Calu3 (cell line): Measurements from ENCODE around the gene RSPH1. TPM values are rescaled to one million over a fixed set of nuclear protein-coding genes. Genes with fewer than 3 reads are reported as not detected.

Experiments
- BruUV-seq: library from RNA; stranded (reverse); fragments of 400-500 nt; replicated peaks from 2 replicates; lab custom pipeline; 2021; lab: Mats Ljungman, UMichigan
- CTCF ChIA-PET: fragments of 300-600 bp; sonication (Branson Sonifier 250); formaldehyde crosslinking; loops from one replicate; lab custom pipeline; 2022; ENCODE audit warnings: antibody characterized with exemption; lab: Charles Lee
- DNase-seq: peaks from one replicate; pipeline ENCODE4 v3.0.0; 2022
- H3K27ac Mint-ChIP-seq: one replicate; pipeline ENCODE4 v1.8.0; 2022; ENCODE audit warnings: mixed read lengths; ENCODE audit not compliant: unreplicated experiment
- H3K27me3 Mint-ChIP-seq: one replicate; pipeline ENCODE4 v1.8.0; 2022; ENCODE audit warnings: mixed read lengths; ENCODE audit not compliant: unreplicated experiment
- H3K36me3 Mint-ChIP-seq: one replicate; pipeline ENCODE4 v1.8.0; 2022; ENCODE audit warnings: mild to moderate bottlenecking, moderate library complexity, mixed read lengths; ENCODE audit not compliant: insufficient read depth, unreplicated experiment
- H3K4me1 Mint-ChIP-seq: one replicate; pipeline ENCODE4 v1.8.0; 2022; ENCODE audit warnings: mild to moderate bottlenecking, low read depth, mixed read lengths; ENCODE audit not compliant: unreplicated experiment
- H3K4me3 Mint-ChIP-seq: one replicate; pipeline ENCODE4 v1.8.0; 2022; ENCODE audit warnings: mild to moderate bottlenecking, low read depth, moderate library complexity, mixed read lengths; ENCODE audit not compliant: unreplicated experiment
- H3K9me3 Mint-ChIP-seq: one replicate; pipeline ENCODE4 v1.8.0; 2022; ENCODE audit warnings: low read depth, mixed read lengths; ENCODE audit not compliant: unreplicated experiment
- CTCF ChIP-seq: fragments of 200-600 bp; IDR thresholded peaks from one replicate; pipeline ENCODE4 v1.8.0; 2022; ENCODE audit warnings: antibody characterized with exemption; ENCODE audit not compliant: unreplicated experiment
- intact Hi-C: fragments of 100-400 bp; cut with micrococcal nuclease; formaldehyde crosslinking; loops from one replicate; pipeline ENCODE4 v1.10.0; 2022; ENCODE audit not compliant: unreplicated experiment
- total RNA-seq: library from RNA; stranded (reverse); gene quantifications from 2 replicates; pipeline ENCODE4 v1.2.3, GENCODE V29; 2022

RSPH1 gene
- total RNA-seq, 1 experiment from 2014 or later = 2.2 TPM

DNA sequence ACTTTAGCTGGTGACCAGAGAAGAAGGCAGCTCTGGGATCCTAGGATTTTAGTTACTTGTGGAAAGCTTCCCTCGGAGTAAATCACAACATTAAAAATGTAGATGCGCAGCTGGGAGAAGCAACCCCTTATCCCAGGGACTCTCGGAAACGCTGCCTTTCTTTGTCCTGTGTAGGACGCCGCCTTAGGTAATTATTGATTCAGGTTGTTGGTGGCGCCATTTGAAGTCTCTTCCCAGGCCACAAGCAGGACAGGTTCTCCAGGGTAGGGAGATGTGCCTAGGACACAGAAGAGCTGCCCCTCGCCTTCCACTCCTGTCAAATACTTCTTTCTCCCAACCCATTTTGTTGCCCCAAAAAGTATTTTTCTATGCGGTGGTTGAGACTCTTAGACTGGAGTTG lies 27.9 kb upstream of the RSPH1 start:
- CTCF ChIA-PET = interaction anchor here (1.3 kb wide), 1 partner anchor 55 kb away, joined by 4 read pairs; no protein-coding TSS in a partner anchor

DNA sequence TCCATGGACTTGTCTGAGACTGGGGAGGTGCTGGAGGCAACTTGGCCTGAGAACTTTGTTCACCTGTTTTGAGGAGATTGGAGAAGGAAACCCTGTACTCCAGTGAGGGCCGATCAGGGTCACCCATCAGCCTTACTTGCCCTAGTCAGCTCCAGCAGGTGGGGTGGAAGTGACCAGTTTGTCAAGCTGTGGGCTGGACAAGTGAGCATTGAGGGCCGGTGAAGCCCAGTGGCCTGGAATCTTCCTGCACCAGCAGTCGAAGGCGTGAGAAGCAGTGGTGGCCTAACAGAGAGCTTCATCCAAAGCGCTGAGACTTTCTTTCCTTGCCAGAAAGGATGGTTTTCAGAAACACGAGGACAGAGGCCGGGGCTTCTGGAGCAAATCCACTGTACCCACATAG lies 27.2 kb upstream of the RSPH1 start:
- Mint-ChIP-seq H3K9me3 (no peaks in the 10 kb centered on the region), H3K36me3 (peaks cover 20% of the 10 kb centered on the region), H3K27me3 (no peaks in the 10 kb centered on the region), H3K4me3 (no peak overlapping the region), H3K4me1 (peaks cover 47% of the 10 kb centered on the region), H3K27ac (no peak overlapping the region)
- intact Hi-C loops = no loop called here
- no peak for TF ChIP-seq CTCF
- DNase-seq = no peak
- BruUV-seq = no TSS peak
- CTCF ChIA-PET = no interaction called here

More for the DNA sequence above, 27.9 kb upstream of the RSPH1 start:
- Mint-ChIP-seq H3K4me1 (peaks cover 45% of the 10 kb centered on the region), H3K27ac (peak overlapping the region; percentile 90), H3K9me3 (no peaks in the 10 kb centered on the region), H3K36me3 (peaks cover 18% of the 10 kb centered on the region), H3K27me3 (no peaks in the 10 kb centered on the region), H3K4me3 (no peak overlapping the region)
- no peak for DNase-seq
- no peak for TF ChIP-seq CTCF
- no TSS peak for BruUV-seq
- intact Hi-C loops = no loop called here

- Mint-ChIP-seq H3K4me1 (peaks cover 52% of the 10 kb centered on the region), H3K4me3 (no peak overlapping the region), H3K27ac (no peak overlapping the region), H3K36me3 (peaks cover 24% of the 10 kb centered on the region), H3K27me3 (no peaks in the 10 kb centered on the region), H3K9me3 (no peaks in the 10 kb centered on the region)
- no TSS peak for BruUV-seq
- CTCF ChIA-PET = no interaction called here
- no peak for TF ChIP-seq CTCF
- DNase-seq = no peak
- intact Hi-C loops = no loop called here
These were observed 26.7 kb upstream of the RSPH1 start for GRCh38 chr21:42522771-42523170.

DNA sequence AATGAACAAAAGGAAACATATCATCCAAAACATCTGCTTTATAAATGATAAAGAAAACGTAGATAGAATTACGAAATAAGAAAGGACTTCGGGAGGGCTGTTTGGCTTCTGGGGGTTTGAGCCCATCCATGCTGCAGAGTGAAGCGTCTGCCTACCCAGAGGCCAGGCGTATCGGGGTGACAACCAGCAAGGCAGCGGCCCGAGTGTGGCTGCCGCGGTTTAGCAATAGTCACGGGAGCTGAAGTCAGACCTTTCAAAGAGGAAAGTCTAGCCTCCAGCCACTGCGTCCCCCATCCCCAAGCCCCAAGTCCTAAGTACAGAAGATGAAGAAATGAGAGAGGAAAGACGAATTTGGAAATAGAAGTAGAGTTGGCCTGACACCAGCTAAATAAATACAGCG lies 26.2 kb upstream of the RSPH1 start:
- CTCF ChIA-PET = no interaction called here

More for the DNA sequence above, 26.2 kb upstream of the RSPH1 start:
- peaks cover 57% of the 10 kb centered on the region for H3K4me1 Mint-ChIP-seq
- no peak overlapping the region for H3K4me3 Mint-ChIP-seq
- no TSS peak for BruUV-seq
- intact Hi-C loops = no loop called here
- H3K36me3 Mint-ChIP-seq = peaks cover 29% of the 10 kb centered on the region
- TF ChIP-seq CTCF = no peak
- H3K27me3 Mint-ChIP-seq = no peaks in the 10 kb centered on the region
- no peak overlapping the region for H3K27ac Mint-ChIP-seq
- DNase-seq = no peak
- H3K9me3 Mint-ChIP-seq = no peaks in the 10 kb centered on the region
